HG03571 (cell line): Measurements from ENCODE around the gene RGS1.
A peak's percentile ranks its signal among the peaks of the same experiment; 100 is the strongest.
"Not testable (repeated sequence)": the region's sequence is repeated elsewhere in the genome, so short reads cannot be mapped to it uniquely, and the experiment has no call there.

Source experiments
- ATAC-seq: cut with Tn5 transposase; IDR thresholded peaks from one replicate; pipeline ENCODE4 v1.9.1; 2021; ENCODE audit not compliant: unreplicated experiment

Gene RGS1

GRCh38 chr1:192575499-192576189 lies at the start of gene RGS1:
TSS of gene RGS1 (plus strand) at chr1:192575773. CDS start at chr1:192575793, 20 bp downstream.
- peak; percentile 91 for ATAC-seq

- no peak for ATAC-seq
Observed at GRCh38 chr1:192527111-192527795, 48.3 kb upstream of the RGS1 start.

- peak; percentile 33 for ATAC-seq
Observed at GRCh38 chr1:192527950-192528349, 47.6 kb upstream of the RGS1 start.

GRCh38 chr1:192529031-192529755 lies 46.4 kb upstream of the RGS1 start:
- ATAC-seq, result no peak

GRCh38 chr1:192529811-192530210 lies 45.8 kb upstream of the RGS1 start:
- no peak for ATAC-seq

GRCh38 chr1:192530254-192530653 lies 45.3 kb upstream of the RGS1 start:
- peak; percentile 98 for ATAC-seq

GRCh38 chr1:192531037-192531703 lies 44.4 kb upstream of the RGS1 start:
- ATAC-seq, result not testable (repeated sequence)

- ATAC-seq, result no peak
Observed at GRCh38 chr1:192534666-192535065, 40.9 kb upstream of the RGS1 start.

- ATAC-seq, result no peak
Observed at GRCh38 chr1:192535916-192536664, 39.5 kb upstream of the RGS1 start.

- peak; percentile 90 for ATAC-seq
Observed at GRCh38 chr1:192538407-192539296, 36.9 kb upstream of the RGS1 start.

GRCh38 chr1:192539297-192540092 lies 36.1 kb upstream of the RGS1 start:
- ATAC-seq, result no peak

- ATAC-seq, result no peak
Observed at GRCh38 chr1:192543445-192543844, 32.1 kb upstream of the RGS1 start.

- peak; percentile 50 for ATAC-seq
Observed at GRCh38 chr1:192545896-192546521, 29.6 kb upstream of the RGS1 start.

GRCh38 chr1:192546596-192547190 lies 28.9 kb upstream of the RGS1 start:
- no peak for ATAC-seq

- no peak for ATAC-seq
Observed at GRCh38 chr1:192547501-192547900, 28.1 kb upstream of the RGS1 start.

- no peak for ATAC-seq
Observed at GRCh38 chr1:192549937-192550336, 25.6 kb upstream of the RGS1 start.

- ATAC-seq, result peak; percentile 53
Observed at GRCh38 chr1:192550922-192551534, 24.5 kb upstream of the RGS1 start.
